Calu3 (cell line): ENCODE results near the gene MYH10. TPM values are rescaled to one million over a fixed set of nuclear protein-coding genes. Genes with fewer than 3 reads are reported as not detected.

ENCODE experiments used
- BruUV-seq: library from RNA; stranded (reverse); fragments of 400-500 nt; replicated peaks from 2 replicates; lab custom pipeline; 2021; lab: Mats Ljungman, UMichigan
- CTCF ChIA-PET: fragments of 300-600 bp; sonication (Branson Sonifier 250); formaldehyde crosslinking; loops from one replicate; lab custom pipeline; 2022; ENCODE audit warnings: antibody characterized with exemption; lab: Charles Lee
- DNase-seq: peaks from one replicate; pipeline ENCODE4 v3.0.0; 2022
- H3K27ac Mint-ChIP-seq: one replicate; pipeline ENCODE4 v1.8.0; 2022; ENCODE audit warnings: mixed read lengths; ENCODE audit not compliant: unreplicated experiment
- H3K27me3 Mint-ChIP-seq: one replicate; pipeline ENCODE4 v1.8.0; 2022; ENCODE audit warnings: mixed read lengths; ENCODE audit not compliant: unreplicated experiment
- H3K36me3 Mint-ChIP-seq: one replicate; pipeline ENCODE4 v1.8.0; 2022; ENCODE audit warnings: mild to moderate bottlenecking, moderate library complexity, mixed read lengths; ENCODE audit not compliant: insufficient read depth, unreplicated experiment
- H3K4me1 Mint-ChIP-seq: one replicate; pipeline ENCODE4 v1.8.0; 2022; ENCODE audit warnings: mild to moderate bottlenecking, low read depth, mixed read lengths; ENCODE audit not compliant: unreplicated experiment
- H3K4me3 Mint-ChIP-seq: one replicate; pipeline ENCODE4 v1.8.0; 2022; ENCODE audit warnings: mild to moderate bottlenecking, low read depth, moderate library complexity, mixed read lengths; ENCODE audit not compliant: unreplicated experiment
- H3K9me3 Mint-ChIP-seq: one replicate; pipeline ENCODE4 v1.8.0; 2022; ENCODE audit warnings: low read depth, mixed read lengths; ENCODE audit not compliant: unreplicated experiment
- CTCF ChIP-seq: fragments of 200-600 bp; IDR thresholded peaks from one replicate; pipeline ENCODE4 v1.8.0; 2022; ENCODE audit warnings: antibody characterized with exemption; ENCODE audit not compliant: unreplicated experiment
- intact Hi-C: fragments of 100-400 bp; cut with micrococcal nuclease; formaldehyde crosslinking; loops from one replicate; pipeline ENCODE4 v1.10.0; 2022; ENCODE audit not compliant: unreplicated experiment
- total RNA-seq: library from RNA; stranded (reverse); gene quantifications from 2 replicates; pipeline ENCODE4 v1.2.3, GENCODE V29; 2022

The MYH10 gene
- total RNA-seq, 1 experiment from 2014 or later, result 37.0 TPM

GRCh38 chr17:8480011-8480976 lies 150.2 kb downstream of the MYH10 start:
- Mint-ChIP-seq H3K4me1 (no peaks in the 10 kb centered on the region), H3K27me3 (no peaks in the 10 kb centered on the region), H3K4me3 (no peak overlapping the region), H3K27ac (no peak overlapping the region), H3K9me3 (no peaks in the 10 kb centered on the region), H3K36me3 (peaks cover 25% of the 10 kb centered on the region)
- no peak for DNase-seq
- no TSS peak for BruUV-seq
- CTCF ChIA-PET, result no interaction called here
- TF ChIP-seq CTCF, result no peak
- intact Hi-C loops, result no loop called here

GRCh38 chr17:8479431-8479947 lies 151.0 kb downstream of the MYH10 start:
- no peaks in the 10 kb centered on the region for H3K9me3 Mint-ChIP-seq
- no peaks in the 10 kb centered on the region for H3K27me3 Mint-ChIP-seq
- CTCF ChIA-PET, result no interaction called here
- intact Hi-C loops, result no loop called here
- TF ChIP-seq CTCF, result no peak
- no TSS peak for BruUV-seq
- no peak overlapping the region for H3K27ac Mint-ChIP-seq
- peaks cover 27% of the 10 kb centered on the region for H3K36me3 Mint-ChIP-seq
- H3K4me3 Mint-ChIP-seq, result no peak overlapping the region
- no peaks in the 10 kb centered on the region for H3K4me1 Mint-ChIP-seq
- DNase-seq, result no peak

GRCh38 chr17:8477715-8478441 lies 152.6 kb downstream of the MYH10 start:
- Mint-ChIP-seq H3K4me3 (no peak overlapping the region), H3K4me1 (no peaks in the 10 kb centered on the region), H3K27ac (peak overlapping the region; percentile 52), H3K36me3 (peaks cover 28% of the 10 kb centered on the region), H3K9me3 (no peaks in the 10 kb centered on the region), H3K27me3 (no peaks in the 10 kb centered on the region)
- intact Hi-C loops, result no loop called here
- DNase-seq, result no peak
- no TSS peak for BruUV-seq
- CTCF ChIA-PET, result no interaction called here
- no peak for TF ChIP-seq CTCF

- Mint-ChIP-seq H3K27ac (no peak overlapping the region), H3K4me3 (no peak overlapping the region), H3K27me3 (no peaks in the 10 kb centered on the region), H3K36me3 (peaks cover 21% of the 10 kb centered on the region), H3K9me3 (no peaks in the 10 kb centered on the region), H3K4me1 (no peaks in the 10 kb centered on the region)
- TF ChIP-seq CTCF, result no peak
- no TSS peak for BruUV-seq
- CTCF ChIA-PET, result no interaction called here
- DNase-seq, result no peak
- intact Hi-C loops, result no loop called here
Measured at GRCh38 chr17:8477171-8477570, 153.4 kb downstream of the MYH10 start.
